Stimulated activated CD8-positive, alpha-beta memory T cell treated with anti-CD3 and anti-CD28 coated beads, Interleukin-7, amount 100 ng/mL, for 1 hour (primary cell): ENCODE results near the gene ARL8B.
"Not testable (repeated sequence)": the region's sequence is repeated elsewhere in the genome, so short reads cannot be mapped to it uniquely, and the experiment has no call there.

Source experiments
- DNase-seq, 2 donors: peaks; one replicate each; pipeline ENCODE4 v3.0.0-alpha.2; 2020; ENCODE audit warnings: low read depth in 2 of 2

ARL8B gene

DNA sequence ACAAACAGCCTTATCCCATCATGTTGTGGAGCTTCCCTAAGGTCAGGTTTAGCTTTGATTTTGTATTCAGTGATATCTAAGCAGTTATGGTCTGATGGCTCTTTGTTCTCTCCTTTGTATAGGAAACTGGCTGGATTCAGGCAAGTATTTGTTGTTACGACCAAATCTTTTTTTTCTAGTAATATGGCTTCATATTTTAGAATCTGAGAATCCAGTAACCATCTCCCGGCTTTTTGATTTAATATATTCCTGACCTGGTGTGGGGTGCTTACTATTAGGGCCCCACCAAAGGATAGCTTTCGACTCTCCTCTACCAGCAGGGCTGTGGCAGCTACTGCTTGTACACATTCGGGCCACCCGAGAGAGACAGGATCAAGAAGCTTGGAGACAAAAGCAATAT lies 23.0 kb downstream of the ARL8B start:
- no peak for DNase-seq

DNA sequence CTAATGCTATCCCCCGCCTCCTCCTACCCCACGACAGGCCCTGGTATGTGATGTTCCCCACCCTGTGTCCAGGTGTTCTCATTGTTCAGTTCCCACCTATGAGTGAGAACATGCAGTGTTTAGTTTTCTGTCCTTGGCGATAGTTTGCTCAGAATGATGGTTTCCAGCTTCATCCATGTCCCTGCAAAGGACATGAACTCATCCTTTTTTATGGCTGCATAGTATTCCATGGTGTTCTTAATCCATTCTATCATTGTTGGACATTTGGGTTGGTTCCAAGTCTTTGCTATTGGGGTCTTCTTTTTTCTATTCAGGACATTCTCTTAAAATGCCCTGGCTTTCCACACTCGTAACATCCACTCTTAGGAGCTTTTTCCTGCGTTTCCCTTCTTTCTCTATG lies 25.1 kb downstream of the ARL8B start:
- DNase-seq: not testable (repeated sequence)

DNA sequence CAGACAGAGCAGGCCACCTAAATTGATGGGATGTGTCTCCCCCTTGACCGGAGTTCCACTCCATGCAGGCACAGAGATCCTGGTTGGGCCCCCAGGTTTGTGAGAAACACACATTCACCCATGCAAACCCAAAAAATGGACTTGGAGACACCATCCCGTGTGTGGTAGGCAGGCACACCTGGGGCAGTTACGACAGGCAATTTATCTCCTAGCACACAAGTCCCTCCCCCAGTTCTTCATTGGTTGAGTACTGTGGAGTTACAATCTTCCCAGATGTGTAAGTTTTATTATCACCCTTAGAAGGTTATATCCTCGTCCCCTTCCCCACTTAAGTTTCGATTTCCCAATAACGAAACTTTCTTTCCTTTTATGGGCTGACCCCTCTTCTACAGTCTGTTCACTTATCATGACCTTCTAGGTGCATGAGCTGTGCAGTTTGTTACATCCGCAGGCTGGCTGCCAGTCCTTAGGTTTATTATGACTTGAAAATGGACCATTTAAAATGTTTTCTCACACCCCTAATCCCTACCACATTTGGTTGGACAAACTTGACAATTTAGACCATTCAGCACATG lies 27.3 kb downstream of the ARL8B start:
- DNase-seq: no peak

DNA sequence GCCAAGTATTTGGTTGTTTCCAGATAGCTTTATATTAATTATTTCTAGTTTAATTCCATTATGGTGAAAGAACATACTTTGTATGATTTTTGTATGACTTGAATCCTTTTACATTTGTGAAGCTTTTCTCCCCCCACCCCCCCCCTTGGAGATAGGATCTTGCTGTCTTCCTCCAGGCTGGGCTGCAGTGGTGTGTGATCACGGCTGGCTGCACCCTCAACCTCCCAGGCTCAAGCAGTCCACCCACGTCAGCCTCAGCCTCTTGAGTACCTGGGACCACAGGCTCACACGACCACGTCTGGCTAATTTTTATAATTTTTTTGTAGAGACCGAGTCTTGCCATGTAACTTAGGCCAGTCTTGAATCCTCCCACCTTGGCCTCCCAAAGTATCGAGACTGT lies 29.5 kb downstream of the ARL8B start:
- DNase-seq: no peak

DNA sequence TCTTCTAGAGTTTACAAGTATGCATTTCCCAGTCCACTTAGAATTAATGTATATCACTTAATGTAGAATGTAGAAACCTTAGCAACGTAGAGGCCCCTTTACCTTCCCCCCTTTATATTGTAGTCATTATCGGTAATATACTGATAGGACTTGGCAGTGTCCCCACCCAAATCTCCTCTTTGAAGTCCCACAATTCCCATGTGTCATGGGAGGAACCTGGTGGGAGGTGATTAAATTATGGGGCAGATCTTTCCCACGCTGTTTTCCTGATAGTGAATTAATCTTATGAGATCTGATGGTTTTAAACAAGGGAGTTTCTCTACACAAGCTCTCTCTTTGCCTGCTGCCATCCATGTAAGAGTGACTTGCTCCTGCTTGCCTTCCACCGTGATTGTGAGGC lies 31.0 kb downstream of the ARL8B start:
- no peak for DNase-seq

DNA sequence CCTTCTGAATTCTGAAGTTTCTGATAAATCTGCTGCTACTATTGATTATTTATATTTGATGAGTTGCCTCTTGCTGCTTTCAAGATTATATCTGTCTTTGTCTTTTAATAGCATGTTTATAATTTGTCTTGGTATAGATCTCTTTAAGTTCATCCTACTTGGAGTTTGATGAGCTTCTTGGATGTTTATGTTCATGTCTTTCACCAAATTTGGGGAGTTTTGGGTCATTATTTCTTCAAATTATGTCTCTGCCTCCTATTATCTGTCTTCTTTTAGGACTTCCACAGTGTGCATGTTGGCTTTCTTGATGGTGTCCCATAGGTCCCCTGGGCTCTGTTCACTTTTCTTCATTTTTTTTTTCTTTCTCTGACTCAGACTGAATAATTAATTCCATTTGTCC lies 33.1 kb downstream of the ARL8B start:
- DNase-seq: no peak

DNA sequence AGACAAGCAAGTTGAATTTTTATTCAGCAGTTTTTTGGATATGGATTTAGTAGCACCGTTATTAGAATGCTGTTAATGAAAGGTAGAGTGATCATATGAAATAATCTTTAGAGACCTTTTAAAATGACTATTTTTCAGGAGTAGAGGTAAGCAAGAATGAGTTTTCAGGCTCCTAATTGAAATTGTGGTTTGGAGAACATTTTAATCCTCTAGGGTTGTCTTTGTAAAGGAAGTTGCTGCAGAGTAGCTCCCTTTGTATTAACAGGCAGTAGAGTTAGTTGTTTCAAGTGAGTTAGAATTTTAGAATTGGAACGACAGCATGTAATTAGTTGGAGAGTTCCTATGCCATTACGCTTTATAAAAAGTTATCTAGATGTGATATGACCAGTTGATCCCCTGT lies 38.2 kb downstream of the ARL8B start:
- DNase-seq: no peak

DNA sequence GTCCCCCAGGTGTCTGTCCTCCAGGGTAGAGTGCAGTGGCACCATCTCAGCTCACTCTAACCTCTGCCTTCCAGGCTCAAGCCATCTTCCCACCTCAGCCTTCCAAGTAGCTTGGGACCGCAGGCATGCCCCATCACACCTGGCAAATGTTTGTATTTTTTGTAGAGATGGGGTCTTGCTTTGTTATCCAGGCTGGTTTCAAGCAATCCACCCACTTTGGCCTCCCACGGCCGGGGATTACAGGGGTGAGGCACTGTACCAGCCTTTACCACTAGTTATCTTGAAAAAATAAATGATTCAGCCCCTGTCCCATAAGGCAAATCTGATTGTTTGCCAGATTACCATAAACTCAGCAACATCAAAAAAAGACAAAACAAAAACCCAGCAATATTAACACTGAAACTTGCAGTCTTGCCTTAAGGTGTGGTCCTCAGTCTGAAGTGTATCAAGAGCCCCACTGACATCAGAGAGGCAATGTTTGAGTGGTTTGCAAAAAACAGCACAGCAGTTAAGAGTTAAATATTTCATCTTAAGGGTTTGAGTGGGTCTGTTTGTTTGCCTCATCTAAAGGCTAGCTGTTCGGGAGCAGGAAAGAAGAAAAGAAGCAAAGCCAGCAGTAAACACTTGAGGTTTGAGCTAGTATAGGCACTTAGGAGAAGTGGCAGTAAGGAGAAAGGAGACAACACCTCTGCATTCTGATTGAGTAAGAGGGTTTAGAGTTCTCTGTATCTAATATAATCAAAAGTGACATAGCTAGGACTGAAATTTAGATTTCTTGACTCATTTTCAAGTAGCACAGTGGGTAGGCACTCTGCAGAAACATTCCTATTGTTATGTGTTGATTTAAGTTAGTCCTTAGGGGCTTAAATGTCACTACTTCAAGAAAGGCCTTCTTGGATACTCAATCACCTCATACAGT lies 39.1 kb downstream of the ARL8B start:
- DNase-seq: no peak

DNA sequence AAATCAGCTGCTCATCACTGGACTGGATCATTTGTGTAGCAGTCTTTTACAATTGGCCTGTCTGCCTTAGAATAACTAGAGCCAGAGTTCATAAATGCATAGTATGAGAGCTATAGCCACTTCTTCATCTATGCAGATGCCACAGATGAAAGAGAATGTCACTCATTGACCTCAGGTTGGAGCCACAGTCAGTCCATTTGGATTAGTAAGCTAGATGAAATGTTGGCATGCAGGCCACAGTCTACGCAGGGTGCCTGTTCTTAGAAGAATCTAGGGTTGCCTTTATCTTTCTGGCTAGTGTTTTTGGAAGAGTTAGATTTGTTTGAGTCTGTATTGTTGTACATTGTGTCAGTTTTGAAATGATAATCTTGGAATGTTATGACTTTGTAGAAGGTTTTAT lies 40.0 kb downstream of the ARL8B start:
- no peak for DNase-seq

DNA sequence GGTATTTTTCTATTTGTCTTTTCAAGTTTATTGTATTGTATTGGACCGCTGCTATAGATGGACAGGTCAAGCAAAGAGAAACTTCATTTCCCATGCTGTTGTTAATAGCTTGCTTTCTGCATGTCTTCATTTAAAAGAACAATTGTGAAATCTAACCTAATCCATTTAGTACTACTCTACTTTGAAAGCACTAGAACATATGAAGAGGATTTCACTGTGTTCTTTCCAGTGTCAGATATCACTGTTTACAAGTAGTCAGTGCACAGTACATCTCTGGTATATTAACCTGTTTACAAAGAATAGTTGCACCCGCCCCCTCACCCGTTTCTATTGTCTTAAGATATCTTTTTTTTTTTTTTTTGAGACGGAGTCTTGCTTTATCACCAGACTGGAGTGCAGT lies 43.6 kb downstream of the ARL8B start:
- DNase-seq: no peak

DNA sequence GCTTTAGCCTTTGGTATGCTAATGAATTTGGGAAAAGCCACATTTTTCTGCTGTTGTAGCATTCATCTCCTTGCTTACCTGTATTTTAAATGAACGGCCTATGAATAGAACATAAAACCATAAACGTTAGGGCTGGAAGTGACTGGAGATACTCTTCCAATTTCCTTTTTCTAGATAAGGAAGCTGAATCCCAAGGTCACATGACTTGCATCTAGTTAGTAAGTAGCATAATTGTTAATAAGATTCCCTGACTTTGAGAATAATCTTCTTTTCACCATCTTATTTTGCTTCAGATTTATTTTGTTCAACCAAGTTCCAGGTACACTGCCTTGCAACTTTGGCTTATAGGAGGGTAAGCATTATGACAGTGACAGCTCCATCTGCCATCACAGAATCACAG lies 44.8 kb downstream of the ARL8B start:
- no peak for DNase-seq

DNA sequence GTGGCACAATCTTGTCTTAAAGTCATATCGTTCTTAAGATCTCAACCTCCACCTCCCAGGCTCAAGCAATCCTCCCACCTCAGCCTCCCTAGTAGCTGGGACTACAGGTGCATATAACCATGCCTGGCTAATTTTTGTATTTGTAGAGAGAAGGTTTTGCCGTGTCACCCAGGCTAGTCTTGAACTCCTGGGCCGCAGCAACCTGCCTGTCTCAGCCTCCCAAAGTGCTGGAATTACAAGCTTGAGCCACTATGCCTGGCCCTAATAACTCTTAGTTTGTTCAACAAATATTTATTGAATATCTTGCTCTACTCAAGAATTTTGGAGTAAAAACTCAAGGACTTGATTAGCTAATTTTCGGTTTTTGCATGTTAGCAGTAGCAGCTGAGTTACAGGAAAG lies 46.0 kb downstream of the ARL8B start:
- DNase-seq: no peak

DNA sequence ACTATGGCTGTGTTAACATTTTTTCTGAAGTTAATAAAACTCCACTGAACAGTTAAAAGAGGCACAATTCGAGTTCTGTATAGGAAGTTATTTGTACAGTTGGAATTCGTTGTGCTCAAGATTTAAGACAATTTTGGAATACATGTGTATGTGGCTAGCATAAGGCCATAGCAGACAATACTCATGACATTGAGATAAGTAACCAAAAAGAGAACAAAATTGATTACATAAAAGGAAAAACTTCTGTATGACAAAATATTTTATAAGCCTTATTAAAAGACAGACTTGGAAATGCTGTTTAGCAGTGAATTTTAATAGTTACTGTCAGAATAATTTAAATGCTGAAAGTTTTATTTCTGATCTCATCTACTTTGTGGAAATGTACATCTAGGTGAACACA lies 47.7 kb downstream of the ARL8B start:
- no peak for DNase-seq

DNA sequence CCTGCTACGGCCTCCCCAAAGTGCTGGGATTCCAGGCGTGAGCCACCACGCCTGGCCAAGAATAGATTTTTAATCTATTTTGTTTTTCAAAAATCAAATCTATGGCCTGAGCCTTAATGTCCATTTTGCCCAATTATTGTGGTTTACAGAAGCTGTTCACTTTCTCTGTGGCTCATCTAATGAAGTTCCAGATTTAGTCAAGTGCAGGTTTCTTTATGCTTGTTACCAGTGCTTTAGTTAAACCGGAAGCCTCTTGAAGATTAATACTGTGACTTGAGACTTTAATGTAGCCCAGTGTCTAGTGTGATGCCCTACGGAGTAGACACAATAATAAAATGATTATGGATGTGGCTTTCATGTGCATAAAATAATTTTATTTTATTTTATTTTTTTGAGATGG lies 48.9 kb downstream of the ARL8B start:
- no peak for DNase-seq

DNA sequence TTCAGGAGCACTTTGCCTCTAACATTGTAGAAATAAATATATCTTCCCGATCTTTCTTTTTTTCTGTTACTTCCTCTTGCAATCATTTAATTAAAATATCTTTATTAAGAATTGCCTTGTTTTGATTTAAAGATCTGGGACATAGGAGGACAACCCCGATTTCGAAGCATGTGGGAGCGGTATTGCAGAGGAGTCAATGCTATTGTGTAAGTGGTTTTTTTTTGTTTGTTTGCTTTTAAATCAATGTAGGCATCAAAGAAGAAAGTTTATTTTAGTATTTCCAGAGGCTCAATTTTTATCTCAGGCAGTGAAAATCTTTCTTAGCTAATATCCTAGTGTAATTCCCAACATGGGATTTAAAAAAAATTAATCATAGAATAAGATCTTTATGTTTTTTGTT lies 49.9 kb downstream of the ARL8B start:
- DNase-seq: no peak

DNA sequence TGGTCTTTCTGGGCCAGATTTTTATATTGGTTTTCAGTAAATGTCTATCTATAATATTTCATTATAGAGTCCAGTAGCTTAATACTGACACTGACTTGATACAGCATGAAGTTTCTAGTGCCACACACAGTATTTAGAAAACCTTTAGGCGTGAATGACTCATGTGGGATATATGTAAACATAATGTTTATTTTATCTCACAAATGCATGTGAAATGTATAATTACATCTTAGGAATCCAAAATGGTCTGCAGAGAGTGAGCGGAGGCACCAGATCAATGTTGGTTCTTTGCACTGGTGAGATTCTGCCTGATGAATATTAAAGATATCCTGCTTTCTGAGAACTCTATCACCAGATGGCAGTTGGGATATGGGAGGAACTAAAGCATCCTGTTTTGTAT lies 56.9 kb downstream of the ARL8B start:
- DNase-seq: not testable (repeated sequence)

DNA sequence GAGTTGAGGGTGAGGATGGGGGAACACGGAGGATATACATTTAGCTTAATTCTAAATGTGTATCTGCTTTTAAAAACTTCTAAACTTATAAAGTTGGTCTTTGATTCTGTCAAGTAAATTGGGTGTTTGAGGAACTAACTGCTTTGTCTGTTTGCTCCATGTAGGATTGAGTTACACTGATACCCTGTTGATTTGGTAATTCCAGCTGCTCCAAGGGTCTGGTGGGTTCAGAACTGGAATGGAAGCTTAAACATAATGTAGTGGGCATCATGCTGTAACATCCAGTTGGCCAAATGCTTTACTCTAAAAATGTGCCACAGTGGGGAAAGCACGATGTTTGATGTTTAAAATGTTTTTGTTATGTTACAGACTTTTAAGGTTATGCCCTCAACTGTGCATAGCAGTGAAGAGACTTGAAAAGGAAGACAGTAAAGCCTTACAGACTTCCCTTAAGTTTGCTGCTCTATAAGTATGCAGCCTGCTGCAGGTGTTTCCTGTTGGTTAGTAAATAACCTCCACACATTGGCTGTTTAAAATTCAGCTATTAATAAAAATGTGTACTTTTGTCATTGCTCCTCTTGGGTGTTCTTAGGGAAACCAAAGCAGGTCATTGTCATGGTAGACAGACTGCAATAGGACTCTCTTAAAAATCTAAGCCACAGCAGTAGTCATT lies 59.5 kb downstream of the ARL8B start:
- no peak for DNase-seq

DNA sequence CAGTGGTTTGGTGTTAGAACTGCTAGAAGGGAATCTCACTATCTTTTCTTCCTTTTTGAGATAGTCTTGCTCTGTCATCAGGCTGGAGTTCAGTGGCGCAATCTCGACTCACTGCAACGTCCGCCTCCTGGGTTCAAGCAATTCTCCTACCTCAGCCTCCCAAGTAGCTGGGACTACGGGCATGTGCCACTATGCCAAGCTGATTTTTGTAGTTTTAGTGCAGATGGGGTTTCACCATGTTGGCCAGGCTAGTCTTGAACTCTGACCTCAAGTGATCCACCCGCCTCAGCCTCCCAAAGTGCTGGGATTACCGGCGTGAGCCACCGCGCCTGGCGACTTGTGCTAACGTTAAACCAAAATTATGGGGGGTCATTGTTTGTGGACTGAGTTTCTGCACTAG lies 61.6 kb downstream of the ARL8B start:
- DNase-seq: not testable (repeated sequence)

DNA sequence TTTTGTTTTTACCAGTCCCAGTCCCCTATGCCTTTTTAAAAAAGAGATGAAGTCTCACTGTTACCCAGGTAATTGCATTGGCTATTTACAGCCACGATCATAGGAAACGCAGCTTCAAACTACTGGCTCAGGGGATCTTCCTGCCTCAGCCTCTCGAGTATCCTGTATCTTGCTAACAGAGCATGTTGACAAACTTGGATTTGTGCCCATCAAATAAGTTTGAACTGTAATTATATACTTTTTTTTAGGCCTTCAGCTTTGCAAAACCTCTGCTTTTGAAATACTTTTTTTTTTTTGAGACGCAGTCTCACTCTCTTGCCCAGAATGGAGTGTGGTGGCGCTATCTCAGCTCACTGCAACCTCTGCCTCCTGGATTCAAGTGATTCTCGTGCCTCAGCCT lies 62.4 kb downstream of the ARL8B start:
- DNase-seq: no peak

DNA sequence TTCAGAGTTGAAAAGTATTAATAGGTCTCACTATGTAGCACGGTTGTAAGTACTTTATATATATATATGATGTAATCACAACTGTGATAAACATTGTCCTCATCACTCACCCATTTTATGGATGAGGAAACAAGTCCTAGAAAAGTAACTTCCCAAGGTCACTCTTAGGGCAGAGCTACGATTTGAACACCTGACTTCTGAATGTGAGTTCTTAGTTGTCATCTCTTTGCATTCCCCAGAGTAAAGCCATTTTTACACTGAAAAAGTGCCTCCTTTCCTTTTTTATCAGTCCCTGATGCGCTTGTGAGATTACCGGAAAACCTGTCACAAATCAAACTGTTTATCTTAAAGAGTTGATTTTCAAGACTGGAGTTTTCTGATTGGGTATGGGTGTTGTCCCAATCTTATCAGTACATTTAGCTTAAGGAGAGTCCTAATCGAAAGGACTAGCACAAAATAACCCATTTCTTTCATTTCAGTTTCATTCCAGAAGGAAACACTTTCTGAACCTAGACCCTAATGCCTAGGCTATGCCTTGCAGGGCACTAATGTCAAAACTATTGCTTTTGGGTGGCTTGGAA lies 63.1 kb downstream of the ARL8B start:
- DNase-seq: no peak

DNA sequence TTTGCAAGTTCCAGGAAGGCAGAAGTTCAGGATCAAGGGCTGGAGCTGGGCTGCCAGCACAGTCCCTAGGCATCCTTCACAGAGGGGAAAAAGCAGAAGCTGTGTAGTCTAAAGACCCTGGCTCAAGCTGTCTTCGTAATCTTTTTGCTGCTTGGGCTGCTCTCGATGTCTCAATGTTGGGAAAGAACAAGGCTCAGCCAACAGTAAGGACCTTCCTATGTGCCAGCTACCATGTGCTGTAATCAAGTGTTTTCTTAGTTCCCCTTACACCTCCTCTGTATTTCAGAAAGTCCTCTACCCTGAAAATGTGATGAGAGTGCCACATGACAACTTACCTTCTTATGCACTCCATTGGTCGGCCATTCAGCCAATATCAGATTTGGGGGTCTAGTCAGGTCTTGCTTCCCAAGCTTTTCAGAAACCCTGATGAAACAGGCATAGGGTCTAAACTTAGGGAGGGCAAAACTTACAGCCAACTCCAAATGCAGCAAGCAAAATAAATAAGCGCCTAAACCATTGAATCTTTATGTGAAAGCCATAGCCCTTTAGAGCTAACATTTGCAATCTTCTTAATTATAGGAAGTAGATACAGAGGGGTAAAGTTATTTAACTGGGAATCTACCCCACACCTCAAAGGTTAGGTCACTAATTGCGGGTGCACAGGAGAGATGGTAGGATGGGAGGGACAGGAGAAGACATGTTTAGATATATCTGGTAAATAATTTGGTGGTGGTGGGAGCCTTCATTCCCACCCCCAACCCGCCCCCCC lies 64.2 kb downstream of the ARL8B start:
- no peak for DNase-seq

DNA sequence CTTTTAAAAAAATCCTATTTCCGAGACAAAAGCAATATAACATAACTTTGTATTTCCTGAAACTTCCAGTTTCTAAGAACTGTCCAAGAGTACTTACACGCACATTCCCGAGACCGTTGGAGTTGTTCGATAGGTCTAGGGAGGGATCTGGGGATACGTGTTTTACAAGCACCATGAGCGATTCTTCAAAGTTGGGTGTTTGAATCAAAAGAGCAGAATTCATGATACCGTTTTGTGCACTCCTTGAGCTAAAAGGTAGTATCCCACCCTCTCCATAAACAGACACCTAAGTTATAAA lies 64.7 kb downstream of the ARL8B start:
- DNase-seq: no peak
